22Rv1 (cell line): Measurements from ENCODE around the gene ANKH.

Experiments used
- H3K27ac ChIP-seq: fragments of 450-650 bp; 2 replicates; pipeline ENCODE4 v1.5.1; 2017
- ZFX ChIP-seq: fragments of 450-650 bp; IDR thresholded peaks from 2 replicates; pipeline ENCODE4 v1.6.1; 2017; ENCODE audit warnings: antibody characterized with exemption, borderline replicate concordance
- TF ChIP-seq, protein P1 (sequence below): fragments of 450-650 bp; IDR thresholded peaks from 2 replicates; pipeline ENCODE4 v1.5.1; 2017; ENCODE audit warnings: mild to moderate bottlenecking

The ANKH gene

DNA sequence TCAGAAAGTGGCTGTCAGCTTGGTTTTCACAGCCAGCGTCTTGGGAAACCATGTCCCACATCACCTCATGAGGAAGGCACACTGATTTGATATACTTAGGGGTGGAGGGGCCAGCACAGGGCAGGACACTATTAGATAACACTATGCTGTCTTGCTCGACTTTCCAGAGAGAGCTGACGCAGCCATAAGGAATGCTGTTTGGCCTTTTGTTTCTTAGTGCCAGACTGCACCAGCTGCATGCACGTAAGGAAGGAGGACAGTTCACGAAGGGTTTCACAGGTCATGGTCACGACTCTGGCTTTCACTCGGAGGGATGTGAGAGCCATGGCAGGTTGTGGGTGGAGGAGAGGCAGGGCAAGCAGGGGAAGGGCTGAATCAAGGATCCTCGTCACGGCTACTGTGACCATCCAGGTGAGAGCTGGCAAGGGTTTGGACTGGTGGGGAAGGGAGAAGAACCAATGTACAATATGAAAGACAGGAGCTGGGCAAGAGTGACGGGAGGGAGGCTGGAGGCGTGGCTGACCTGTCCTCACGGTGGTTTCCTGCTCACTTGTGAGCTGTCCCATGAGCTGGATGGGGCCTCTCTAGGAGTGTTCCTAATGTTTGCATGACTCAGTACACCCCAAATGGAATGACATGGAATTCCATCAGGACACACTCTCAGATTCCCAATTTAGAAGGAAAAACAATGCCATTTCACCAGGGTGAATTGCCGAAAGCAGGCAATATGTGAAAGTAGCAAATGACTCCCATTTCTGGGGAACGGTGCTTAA, 145.3 kb downstream of the ANKH start:
- no peak overlapping the region for H3K27ac ChIP-seq
- TF ChIP-seq ZFX, result no peak
- TF ChIP-seq, protein P1, sequence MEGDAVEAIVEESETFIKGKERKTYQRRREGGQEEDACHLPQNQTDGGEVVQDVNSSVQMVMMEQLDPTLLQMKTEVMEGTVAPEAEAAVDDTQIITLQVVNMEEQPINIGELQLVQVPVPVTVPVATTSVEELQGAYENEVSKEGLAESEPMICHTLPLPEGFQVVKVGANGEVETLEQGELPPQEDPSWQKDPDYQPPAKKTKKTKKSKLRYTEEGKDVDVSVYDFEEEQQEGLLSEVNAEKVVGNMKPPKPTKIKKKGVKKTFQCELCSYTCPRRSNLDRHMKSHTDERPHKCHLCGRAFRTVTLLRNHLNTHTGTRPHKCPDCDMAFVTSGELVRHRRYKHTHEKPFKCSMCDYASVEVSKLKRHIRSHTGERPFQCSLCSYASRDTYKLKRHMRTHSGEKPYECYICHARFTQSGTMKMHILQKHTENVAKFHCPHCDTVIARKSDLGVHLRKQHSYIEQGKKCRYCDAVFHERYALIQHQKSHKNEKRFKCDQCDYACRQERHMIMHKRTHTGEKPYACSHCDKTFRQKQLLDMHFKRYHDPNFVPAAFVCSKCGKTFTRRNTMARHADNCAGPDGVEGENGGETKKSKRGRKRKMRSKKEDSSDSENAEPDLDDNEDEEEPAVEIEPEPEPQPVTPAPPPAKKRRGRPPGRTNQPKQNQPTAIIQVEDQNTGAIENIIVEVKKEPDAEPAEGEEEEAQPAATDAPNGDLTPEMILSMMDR, result no peak

DNA sequence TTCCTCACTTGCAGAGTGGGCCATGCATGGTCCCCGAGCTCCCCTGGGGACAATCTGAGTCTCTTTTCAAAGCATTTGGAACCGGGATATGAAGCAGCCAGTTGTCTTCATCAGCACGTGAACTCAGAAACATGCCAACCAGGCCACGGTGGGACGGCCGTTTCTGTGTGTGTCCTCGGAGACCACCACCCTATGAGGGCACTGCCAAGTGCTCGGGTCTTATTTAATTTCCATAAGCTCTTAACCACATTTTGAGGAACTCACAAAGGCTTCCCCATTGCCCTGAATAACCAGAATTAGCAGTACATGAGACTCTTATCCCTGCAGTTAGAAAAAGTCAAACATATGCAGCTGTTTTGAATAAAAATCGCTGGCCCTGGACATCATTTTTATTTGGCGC, 146.9 kb downstream of the ANKH start:
- H3K27ac ChIP-seq, result no peak overlapping the region
- TF ChIP-seq ZFX, result no peak
- TF ChIP-seq, protein P1, result no peak

DNA sequence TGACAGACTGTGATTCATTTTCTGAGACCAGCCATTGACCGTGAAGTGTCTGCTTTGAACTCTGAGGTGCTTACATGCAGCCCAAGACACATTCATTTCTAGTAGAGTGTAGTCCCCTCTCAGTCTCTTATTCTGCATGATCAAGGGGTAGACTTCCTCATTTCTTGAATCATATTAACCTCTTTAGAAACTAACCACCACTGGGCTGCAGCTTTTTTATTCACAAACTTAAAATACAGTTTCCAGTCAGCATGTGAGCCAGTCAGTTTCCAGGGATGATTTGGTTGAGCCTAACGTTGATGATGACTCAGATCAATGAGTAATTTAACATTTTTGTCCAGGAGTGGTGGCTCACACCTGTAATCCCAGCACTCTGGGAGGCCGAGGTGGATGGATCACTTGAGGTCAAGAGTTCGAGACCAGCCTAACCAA, 147.9 kb downstream of the ANKH start:
- no peak overlapping the region for H3K27ac ChIP-seq
- no peak for TF ChIP-seq ZFX
- TF ChIP-seq, protein P1, result no peak

DNA sequence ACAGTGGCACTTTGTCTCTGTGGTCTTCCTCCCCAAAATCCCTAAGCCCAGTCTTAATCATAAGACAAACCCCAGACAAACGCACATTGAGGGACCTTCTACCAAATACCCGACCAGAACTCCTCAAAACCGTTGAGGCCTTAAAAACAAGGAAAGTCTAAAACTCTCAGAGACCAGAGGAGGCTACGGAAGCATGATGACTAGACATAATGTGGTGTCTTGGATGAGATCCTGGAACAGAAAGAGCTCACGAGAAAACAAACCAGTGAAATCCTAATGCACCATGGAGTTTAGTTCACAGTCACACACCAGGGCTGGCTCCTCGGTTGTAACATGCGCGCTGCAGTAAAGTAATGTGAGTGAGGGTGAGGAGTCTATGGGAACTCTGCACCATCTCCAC, 148.7 kb downstream of the ANKH start:
- TF ChIP-seq, protein P1, result no peak
- TF ChIP-seq ZFX, result no peak

DNA sequence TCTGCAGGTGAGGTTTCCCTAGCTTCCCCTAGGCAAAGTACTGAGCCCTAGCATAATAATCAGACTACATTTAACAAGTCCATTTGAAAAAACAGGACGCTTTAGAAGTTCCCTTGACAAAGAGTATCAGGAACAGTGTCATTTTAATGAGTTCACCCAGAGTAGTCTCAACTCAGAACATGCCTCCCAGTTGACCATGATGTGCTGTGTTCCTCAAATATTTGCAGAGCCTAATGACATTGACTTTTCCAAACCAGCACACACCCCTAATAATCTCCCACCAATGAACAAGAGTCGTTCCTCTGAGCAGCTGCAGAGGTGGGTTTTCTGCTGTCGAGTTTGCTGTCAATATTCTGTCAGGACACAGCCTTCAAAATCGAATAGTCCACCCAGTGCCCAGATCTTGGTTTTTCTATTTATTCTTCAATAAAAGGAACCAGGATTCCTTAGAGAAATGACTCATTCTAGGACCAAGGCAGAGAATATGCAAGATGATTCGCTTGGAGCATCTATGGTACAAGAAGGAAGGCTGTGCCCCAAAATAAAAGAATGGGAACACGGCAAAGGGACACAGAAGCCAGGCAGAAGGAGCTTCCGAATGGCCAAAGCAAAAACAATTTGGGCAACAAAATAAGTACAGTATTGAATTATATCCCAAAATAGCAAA, 149.5 kb downstream of the ANKH start:
- no peak for TF ChIP-seq ZFX
- TF ChIP-seq, protein P1, result no peak
- H3K27ac ChIP-seq, result no peak overlapping the region

More for the DNA sequence above, 148.7 kb downstream of the ANKH start:
- H3K27ac ChIP-seq, result no peak overlapping the region

DNA sequence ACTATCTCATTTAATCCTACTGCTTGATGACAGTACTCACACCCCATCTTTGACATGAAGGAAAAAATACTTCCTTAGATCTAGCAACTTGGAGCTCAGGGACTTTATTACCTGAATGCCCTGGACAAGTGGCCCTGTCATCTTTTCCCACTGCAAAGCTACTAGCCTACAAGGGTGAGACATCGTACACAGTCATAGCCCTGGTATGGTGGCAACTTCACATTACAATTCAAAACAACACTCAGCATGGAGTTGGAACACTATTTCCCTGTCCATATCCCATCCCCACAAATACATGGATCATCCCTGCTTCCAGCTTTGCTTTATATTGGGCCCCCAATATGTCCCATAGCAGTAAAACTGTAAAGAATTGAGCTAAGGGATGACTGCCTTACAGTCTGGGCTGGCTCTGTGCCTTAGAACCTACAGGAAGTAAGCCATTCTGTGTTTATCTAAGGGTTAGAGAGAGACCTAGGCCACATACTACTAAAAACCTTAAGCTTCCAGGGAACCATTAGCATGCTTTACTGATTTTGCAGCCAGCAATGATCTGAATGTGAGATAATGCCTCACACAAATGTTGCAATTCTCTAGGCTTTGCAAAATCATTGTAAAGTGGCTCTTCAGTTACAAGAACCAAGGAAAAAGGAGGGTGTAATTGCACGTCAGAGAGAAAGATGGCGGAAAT, 151.2 kb downstream of the ANKH start:
- TF ChIP-seq, protein P1, result no peak
- no peak for TF ChIP-seq ZFX
- H3K27ac ChIP-seq, result no peak overlapping the region

DNA sequence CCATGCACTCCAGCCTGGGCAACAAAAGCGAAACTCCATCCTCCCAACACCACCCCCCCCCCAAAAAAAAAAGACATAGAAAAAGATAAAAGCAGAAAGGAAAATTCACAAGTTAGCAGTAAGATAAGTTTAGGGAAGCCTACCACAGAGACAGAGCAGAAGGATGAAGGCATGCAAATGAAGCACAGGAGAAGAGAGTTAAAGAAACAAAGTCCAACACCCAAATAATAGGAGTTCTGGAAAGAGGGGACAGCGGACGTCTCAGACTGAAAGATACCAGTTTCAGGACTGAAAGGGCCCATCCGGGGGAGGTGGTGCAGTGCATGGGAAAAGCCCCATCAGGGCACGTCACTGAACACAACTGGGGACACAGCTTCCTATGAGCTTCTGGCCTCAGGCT, 152.8 kb downstream of the ANKH start:
- TF ChIP-seq, protein P1, result no peak
- TF ChIP-seq ZFX, result no peak
- H3K27ac ChIP-seq, result no peak overlapping the region
